Muscle layer of duodenum (tissue), 2 donors: ENCODE measurements around the gene SRC.

Experiments used
- H3K27ac ChIP-seq: one replicate; pipeline ENCODE4 v1.7.0; 2013; ENCODE audit warnings: mild to moderate bottlenecking, low read length
- H3K27me3 ChIP-seq: one replicate; pipeline ENCODE4 v1.7.0; 2013; ENCODE audit warnings: low read depth, mild to moderate bottlenecking, control low read depth, low read length
- H3K36me3 ChIP-seq, 2 donors: one replicate each; pipeline ENCODE4 v1.7.0; 2013; ENCODE audit warnings: low read length in 2 of 2, control low read depth in 1 of 2, mild to moderate bottlenecking in 1 of 2; ENCODE audit not compliant: insufficient read depth in 2 of 2, control insufficient read depth in 1 of 2
- H3K4me1 ChIP-seq, 2 donors: one replicate each; pipeline ENCODE4 v1.7.0; 2013; ENCODE audit warnings: low read length in 2 of 2, mild to moderate bottlenecking in 2 of 2, control low read depth in 1 of 2, moderate library complexity in 1 of 2; ENCODE audit not compliant: insufficient read depth in 2 of 2, control insufficient read depth in 1 of 2
- H3K4me3 ChIP-seq, 2 donors: one replicate each; pipeline ENCODE4 v1.7.0; 2013; ENCODE audit warnings: low read length in 2 of 2, low read depth in 1 of 2, mild to moderate bottlenecking in 1 of 2
- H3K9me3 ChIP-seq, 2 donors: one replicate each; pipeline ENCODE4 v1.7.0; 2013; ENCODE audit warnings: low read length in 2 of 2, control low read depth in 1 of 2, mild to moderate bottlenecking in 1 of 2; ENCODE audit not compliant: control insufficient read depth in 1 of 2
- donor health status: healthy.

Gene SRC

DNA sequence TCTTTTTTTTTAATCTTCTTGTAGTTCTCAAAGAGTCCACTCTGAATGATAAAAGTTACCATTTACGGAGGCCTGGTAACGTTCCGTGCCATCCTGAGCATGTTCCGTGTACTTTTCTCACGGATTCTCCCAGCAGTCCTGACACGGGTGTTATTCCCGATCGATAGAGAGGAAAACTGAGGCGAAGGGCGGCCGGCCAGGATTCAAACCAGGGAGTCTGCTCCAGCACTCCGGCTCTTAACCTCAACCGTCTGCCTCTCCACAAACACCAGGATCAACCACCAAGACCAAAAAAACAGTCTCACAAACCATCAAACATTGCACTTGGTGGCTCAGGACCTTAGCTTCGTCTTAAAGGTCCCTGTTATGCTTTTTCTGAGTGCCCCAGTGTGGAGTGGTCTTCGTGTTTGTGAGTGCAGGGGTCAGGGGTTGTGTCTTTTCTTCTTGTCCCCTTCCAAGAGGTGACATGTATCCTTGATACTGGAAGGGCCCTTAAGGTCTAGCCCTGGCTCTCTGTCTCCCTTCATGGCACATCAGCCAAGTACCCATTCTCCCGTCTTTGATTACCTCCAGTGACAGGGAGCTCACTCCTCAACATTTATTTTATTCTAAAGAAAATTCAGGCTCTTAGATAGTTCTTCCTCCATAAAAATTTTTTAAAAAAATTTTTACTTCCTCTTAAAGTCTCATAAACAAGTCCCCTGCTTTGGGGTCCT, 35.1 kb downstream of the SRC start:
- Histone ChIP-seq H3K4me3 (no peak overlapping the region), H3K36me3 (peaks cover 5% of the 10 kb centered on the region in 2 donors), H3K27ac (peak overlapping the region; percentile 29), H3K4me1 (peaks cover 0 to 14% of the 10 kb centered on the region in 2 donors), H3K27me3 (no peaks in the 10 kb centered on the region), H3K9me3 (no peaks in the 10 kb centered on the region)

DNA sequence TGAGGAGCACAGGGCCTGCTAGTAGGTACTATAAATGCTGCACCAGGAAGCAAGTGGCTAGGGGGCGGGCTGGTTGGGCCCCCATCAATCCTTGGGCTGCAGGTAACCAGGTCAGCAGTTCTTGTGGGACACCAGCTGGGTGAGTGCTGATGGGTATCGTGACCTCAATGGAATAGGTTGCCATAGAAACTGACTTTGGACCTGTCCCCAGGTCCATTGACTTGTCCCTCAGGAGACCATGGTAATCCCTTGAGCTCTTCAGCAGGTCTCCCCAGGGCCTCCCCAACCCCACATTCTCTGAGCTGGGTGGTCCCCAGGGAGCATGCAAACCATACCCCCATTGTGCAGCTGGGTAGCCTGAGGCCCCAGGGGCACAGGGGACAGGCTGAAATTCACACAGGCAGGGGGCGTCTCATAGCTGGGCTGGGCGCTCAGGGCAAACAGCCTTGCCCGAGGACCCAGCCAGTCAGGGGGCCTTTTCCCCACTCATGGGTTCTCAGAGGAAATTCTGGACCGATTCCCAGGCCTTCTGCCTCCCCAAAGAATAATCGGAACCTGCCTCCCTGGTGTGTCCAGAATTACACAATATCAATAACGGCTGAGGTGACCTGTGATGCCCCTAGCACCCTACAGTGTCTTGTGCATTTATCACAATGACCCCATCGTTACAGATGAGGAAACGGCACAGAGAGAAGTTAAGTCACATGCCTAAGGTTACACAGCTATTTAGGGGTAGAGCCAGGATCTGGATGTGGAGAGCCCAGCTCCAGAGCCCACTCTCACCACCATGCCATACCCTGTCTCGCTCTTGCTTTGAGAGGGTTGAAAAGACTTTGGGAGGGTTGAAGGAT, 35.9 kb downstream of the SRC start:
- Histone ChIP-seq H3K27ac (no peak overlapping the region), H3K9me3 (no peaks in the 10 kb centered on the region), H3K27me3 (no peaks in the 10 kb centered on the region), H3K36me3 (peaks cover 5 to 10% of the 10 kb centered on the region in 2 donors), H3K4me1 (peaks cover 0 to 14% of the 10 kb centered on the region in 2 donors), H3K4me3 (no peak overlapping the region)

DNA sequence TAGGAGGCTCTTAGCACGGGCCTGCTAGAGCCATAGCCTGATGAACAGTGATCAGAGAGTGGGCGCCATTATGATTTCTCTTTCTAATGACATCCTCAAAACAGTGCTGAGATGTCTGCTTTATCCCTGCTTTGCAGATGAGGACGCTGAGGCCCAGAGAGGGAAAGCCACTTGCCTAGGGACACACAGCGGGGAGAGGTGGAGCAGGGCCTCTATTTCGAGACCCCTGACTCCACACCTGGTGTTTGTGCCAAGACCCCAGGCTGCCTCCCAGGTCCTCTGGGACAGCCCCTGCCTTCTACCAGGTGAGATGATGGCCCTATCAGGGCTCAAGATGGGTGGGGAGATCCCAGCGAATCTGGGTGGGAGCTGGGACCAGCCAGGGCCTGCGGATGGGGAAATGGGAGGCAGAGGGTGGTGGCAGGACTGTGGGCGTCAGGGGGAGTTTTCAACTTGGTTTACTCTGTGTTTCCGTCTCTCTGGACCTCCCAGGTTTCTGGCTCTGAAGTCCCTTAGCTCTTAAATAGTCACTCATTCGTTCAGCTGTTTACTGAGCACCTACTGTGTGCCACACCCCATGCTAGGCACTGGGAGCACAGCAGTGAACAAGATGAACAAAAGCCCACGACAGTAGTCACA, 36.7 kb downstream of the SRC start:
- Histone ChIP-seq H3K27me3 (no peaks in the 10 kb centered on the region), H3K9me3 (no peaks in the 10 kb centered on the region), H3K27ac (no peak overlapping the region), H3K4me3 (no peak overlapping the region), H3K36me3 (peaks cover 1 to 14% of the 10 kb centered on the region in 2 donors), H3K4me1 (peaks cover 0 to 14% of the 10 kb centered on the region in 2 donors)

DNA sequence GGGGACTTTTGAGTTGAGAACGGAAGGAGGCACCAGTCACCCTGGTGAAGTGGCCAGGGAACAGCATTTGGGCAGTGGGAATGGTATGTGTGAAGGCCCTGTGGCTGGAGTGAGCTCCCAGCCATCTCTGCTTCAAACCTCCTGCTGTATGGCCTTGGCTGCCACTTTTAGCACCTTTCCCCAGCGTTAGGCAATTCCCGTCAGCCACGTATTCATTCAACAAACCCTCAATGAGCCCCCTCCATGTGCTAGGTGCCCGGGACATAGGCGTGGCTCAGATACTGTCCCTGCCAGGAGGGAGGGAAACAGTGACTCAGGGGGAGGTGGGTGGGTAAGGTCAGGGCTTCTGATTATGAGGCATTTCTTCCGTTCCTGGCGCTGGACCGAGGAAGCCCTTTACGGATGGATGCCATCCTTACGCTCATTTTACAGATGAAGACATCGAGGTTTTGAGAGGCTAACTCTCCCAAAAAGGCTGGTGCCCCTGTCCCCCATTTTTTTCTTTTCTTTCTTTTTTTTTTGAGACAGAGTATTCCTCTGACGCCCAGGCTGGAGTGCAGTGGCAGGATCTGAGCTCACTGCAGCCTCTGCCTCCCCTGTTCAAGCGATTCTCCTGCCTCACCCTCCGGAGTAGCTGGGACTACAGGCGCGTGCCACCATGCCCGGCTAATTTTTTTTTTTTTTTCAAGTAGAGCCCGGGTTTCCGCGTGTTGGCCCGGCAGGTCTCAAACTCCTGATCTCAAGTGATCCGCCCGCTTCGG, 37.5 kb downstream of the SRC start:
- H3K27me3 ChIP-seq: no peaks in the 10 kb centered on the region
- peak overlapping the region in 1 of 2 donors; percentile 72 for H3K4me3 ChIP-seq
- H3K9me3 ChIP-seq: no peaks in the 10 kb centered on the region
- H3K4me1 ChIP-seq: peaks cover 0 to 14% of the 10 kb centered on the region in 2 donors
- no peak overlapping the region for H3K27ac ChIP-seq
- peaks cover 4 to 14% of the 10 kb centered on the region in 2 donors for H3K36me3 ChIP-seq

DNA sequence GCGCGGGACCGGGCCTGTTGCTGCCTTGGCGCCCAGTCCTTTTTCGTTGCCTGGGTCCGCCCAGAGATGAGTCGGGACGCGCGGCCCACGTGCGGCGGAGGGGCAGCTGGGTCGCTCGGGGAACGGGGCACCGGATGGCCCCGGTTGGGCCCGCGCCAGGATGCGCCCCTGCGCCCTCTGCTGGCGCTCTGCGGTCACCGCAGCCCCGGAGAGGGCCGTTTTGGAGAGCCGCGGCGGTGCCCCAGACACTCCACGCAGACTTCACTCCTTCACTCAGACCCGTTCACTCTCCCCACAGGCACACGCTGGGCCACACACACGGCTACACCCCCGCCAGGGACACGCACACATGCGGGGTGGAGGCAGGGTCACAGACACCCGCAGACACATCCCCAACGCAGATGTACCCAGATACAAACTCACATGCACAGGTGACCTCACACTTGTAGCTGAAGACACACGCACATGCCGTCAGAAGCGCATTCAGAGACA, 38.8 kb downstream of the SRC start:
- H3K4me1 ChIP-seq: peaks cover 0 to 14% of the 10 kb centered on the region in 2 donors
- no peak overlapping the region for H3K27ac ChIP-seq
- no peaks in the 10 kb centered on the region for H3K27me3 ChIP-seq
- peak overlapping the region in 1 of 2 donors; percentile 72 for H3K4me3 ChIP-seq
- H3K36me3 ChIP-seq: peaks cover 4 to 17% of the 10 kb centered on the region in 2 donors
- no peaks in the 10 kb centered on the region for H3K9me3 ChIP-seq

DNA sequence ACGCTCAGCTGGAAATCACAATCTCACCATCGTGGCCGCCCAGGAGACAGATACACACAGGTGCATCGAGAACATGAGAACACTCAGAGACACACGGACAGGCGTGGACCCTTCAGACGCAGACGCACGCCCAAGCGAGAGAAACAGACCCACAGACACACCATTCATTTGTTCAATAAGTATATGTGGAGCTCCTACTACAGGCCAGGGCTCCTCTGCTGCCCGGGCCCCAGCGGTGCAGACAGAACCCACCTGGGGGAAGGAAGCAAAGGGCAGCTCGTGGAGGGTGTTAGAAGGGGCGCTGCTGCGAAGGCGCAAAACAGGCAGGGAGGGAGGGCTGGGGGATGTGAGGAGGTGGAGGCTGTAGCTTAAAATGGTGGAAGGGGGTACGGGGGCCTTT, 39.2 kb downstream of the SRC start:
- Histone ChIP-seq H3K9me3 (no peaks in the 10 kb centered on the region), H3K36me3 (peaks cover 4 to 19% of the 10 kb centered on the region in 2 donors), H3K4me3 (peak overlapping the region in 1 of 2 donors; percentile 72), H3K4me1 (peaks cover 0 to 14% of the 10 kb centered on the region in 2 donors), H3K27ac (no peak overlapping the region), H3K27me3 (no peaks in the 10 kb centered on the region)

DNA sequence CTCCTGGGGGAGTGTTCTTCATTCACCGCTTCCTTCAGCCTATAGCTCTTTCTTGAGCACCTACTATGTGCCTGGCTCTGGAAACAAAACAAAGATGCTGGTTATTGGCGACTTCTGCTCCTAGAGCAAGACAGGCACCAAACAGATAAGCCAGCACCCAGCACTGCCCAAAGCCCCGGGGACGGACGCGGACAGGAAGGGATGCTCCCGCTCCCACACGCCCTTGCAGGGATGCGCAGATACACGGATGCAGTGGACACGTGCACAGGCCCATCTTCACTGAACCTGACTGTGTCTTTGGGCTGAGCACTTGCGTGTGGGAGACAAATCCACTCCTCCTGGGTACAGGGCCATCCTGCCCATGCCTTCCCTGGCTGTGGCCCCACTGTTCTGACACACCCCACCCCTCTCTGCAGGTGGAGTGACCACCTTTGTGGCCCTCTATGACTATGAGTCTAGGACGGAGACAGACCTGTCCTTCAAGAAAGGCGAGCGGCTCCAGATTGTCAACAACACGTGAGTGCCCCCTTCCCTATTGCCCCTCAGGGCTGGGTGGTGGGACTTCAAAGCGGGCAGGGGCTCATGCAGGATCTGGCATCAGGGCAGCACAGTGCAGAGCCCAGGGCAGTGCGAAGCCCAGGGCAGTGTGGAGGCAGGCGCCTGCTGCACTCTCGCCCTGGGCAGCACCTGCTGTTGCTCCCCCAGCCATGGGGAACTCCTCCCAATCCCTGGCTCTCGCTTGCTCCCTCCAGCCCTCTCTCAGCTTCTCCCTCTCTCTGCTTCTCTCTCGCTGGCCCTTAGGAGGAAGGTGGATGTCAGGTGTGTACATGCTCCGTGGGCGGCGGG, 39.9 kb downstream of the SRC start:
- no peaks in the 10 kb centered on the region for H3K27me3 ChIP-seq
- no peaks in the 10 kb centered on the region for H3K9me3 ChIP-seq
- no peak overlapping the region for H3K4me3 ChIP-seq
- H3K36me3 ChIP-seq: peaks cover 8 to 24% of the 10 kb centered on the region in 2 donors
- H3K27ac ChIP-seq: no peak overlapping the region
- peaks cover 0 to 14% of the 10 kb centered on the region in 2 donors for H3K4me1 ChIP-seq

DNA sequence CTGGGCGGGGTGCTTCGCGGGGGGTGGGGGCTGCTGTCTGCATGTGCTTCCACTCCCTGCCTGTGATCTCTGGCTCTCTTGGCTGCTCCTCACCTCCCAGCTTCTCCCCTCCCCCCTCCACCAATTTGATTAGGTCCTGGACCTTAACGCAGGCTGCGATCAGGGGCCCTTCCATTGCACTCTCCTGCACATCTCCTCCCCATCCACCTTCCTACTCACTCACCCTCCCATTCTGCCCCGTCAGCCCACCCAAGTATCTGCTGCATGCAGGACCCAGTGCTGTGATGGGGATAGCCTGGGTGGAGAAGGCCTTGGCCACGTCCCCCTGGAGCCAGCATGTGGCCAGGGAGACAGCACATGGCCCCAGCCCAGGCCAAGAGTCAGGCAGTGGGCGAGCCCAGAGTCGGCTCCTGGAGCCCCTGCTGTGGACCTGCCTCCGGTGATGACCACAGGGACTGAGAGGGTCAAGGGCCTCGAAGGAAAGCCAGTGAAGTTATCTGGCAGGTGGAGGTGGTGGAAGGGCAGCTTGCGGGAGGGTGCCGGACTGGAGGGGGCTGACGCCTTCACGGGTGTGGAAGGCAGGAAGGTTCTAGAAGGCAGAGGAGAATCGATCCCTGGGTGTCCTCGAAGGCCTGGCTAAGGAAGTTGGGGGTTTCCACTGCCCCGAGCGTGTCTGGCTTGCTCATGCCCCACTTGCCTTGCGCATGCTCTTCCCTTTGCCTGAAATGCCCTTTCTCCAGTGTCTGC, 40.7 kb downstream of the SRC start:
- Histone ChIP-seq H3K9me3 (no peaks in the 10 kb centered on the region), H3K4me3 (no peak overlapping the region), H3K27ac (no peak overlapping the region), H3K27me3 (no peaks in the 10 kb centered on the region), H3K36me3 (peaks cover 8 to 26% of the 10 kb centered on the region in 2 donors), H3K4me1 (peaks cover 0 to 14% of the 10 kb centered on the region in 2 donors)

DNA sequence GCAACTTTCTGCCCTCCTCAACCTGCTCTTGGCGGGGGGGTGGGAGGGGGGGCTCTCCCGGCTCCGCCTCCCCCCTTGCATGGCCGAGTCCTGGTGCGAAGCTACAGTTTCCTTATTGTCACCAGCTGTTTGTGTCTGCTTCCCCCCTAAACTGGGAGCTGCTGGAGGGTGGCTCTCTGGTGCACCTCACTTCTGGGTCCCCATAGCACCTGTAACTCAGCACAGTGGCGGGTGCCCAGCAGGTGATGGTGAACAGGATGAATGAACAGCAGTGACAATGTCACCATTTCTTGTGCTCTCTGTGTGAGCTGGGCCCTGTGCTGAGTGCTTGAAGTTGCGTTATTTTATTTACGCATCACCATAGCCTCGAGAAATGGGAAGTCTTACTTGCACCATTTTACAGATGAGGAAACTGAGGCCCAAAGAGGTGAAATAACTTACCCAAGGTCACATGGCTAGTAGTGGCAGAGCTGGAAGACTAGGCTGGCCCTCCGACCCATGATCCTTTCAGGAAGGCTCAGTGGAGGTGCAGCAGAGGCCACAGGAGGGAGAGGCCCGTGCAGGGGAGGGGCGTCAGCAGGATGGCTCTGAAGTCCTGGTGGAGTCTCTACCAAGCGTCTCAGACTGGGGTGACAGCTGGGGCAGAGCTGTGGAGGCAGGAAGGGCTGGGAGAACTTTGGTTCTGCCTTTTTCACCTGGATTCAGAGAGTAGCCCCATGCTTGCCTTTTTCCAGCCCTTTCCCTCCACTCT, 41.8 kb downstream of the SRC start:
- H3K4me3 ChIP-seq: no peak overlapping the region
- peaks cover 0 to 14% of the 10 kb centered on the region in 2 donors for H3K4me1 ChIP-seq
- no peak overlapping the region for H3K27ac ChIP-seq
- no peaks in the 10 kb centered on the region for H3K9me3 ChIP-seq
- peaks cover 8 to 26% of the 10 kb centered on the region in 2 donors for H3K36me3 ChIP-seq
- no peaks in the 10 kb centered on the region for H3K27me3 ChIP-seq
